ENCODE measurements around the gene ATG16L2.

DNA sequence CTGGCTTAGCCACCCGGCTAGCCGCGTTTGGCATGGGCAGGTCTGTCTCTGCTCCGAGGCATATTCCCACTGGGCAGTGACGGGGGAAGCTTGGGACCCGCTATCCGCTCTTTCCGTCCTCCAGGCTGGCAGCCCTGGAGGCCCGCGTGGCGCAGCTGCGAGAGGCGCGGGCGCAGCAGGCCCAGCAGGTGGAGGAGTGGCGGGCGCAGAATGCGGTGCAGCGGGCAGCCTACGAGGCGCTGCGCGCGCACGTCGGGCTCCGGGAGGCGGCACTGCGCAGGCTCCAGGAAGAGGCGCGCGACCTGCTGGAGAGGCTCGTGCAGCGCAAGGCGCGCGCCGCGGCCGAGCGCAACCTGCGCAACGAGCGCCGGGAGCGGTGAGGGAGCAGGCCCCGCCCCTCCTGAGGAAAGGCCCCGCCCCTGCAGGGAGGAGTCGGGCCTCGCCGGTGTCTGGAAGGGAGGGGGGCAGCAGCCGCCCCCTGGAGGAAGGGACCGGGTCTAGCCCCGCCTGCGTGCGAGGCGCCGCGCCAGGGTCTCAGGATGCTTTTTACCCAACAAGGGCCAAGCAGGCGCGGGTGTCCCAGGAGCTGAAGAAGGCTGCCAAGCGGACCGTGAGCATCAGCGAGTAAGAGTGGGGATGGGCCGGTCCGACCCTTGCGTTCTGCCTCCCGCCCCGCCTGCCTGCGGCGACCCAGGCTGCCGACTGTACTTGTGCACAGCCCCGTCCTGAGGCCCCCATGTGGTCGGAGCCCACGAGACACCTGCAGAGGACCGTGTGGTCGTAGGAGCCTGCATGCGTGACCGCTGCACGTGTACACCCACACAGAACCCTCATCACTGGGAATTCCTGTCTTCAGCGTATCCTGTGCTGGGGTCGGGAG lies 7.9 kb downstream of the ATG16L2 start:
- TF ChIP-seq CTCF (IDR thresholded peaks at IDR 0.05) (peak in 5 of 6 experiments; percentile 31 to 70 (median 37)), POLR2A (IDR thresholded peaks at IDR 0.05) (peak in 2 of 4 donors; percentile 62 to 71)

All from esophagus squamous epithelium (tissue), 4 donors.